ENCODE measurements around the gene OTOG. TPM values are rescaled to one million over a fixed set of nuclear protein-coding genes. Genes with fewer than 3 reads are reported as not detected.

Gene OTOG
- total and polyA plus RNA-seq, 12 donors = not detected

- Histone ChIP-seq H3K36me3 (replicated peaks in 1 of 2) (no peaks in the 10 kb centered on the region), H3K27me3 (no peaks in the 10 kb centered on the region), H3K9me3 (replicated peaks in 1 of 3) (no peaks in the 10 kb centered on the region), H3K4me1 (replicated peaks in 1 of 2) (no peaks in the 10 kb centered on the region), H3K4me3 (no peak overlapping the region), H3K27ac (no peak overlapping the region)
- TF ChIP-seq POLR2A (IDR thresholded peaks at IDR 0.05) = no peak
- TF ChIP-seq CTCF (IDR thresholded peaks at IDR 0.05) = no peak
- WGBS, 4 donors = 70 to 83% (median 79%) methylated on average over 1 to 19 of the region's 19 CpGs
- no peak for DNase-seq
- intact Hi-C loops (cut with DNase I) = no loop called here
Observed at GRCh38 chr11:17640493-17641164, 93.6 kb downstream of the OTOG start.

- Histone ChIP-seq H3K27me3 (no peaks in the 10 kb centered on the region), H3K27ac (no peak overlapping the region), H3K9me3 (replicated peaks in 1 of 3) (no peaks in the 10 kb centered on the region), H3K4me3 (no peak overlapping the region), H3K36me3 (replicated peaks in 1 of 2) (no peaks in the 10 kb centered on the region), H3K4me1 (replicated peaks in 1 of 2) (no peaks in the 10 kb centered on the region)
- TF ChIP-seq CTCF (IDR thresholded peaks at IDR 0.05) (no peak), POLR2A (IDR thresholded peaks at IDR 0.05) (no peak)
- WGBS, 4 donors = 89 to 94% (median 91%) methylated on average over 7 to 17 of the region's 17 CpGs
- no peak for DNase-seq
- intact Hi-C loops (cut with DNase I) = no loop called here
Observed at GRCh38 chr11:17641792-17642350, 94.8 kb downstream of the OTOG start.

- WGBS, 4 donors = 75 to 93% (median 87%) methylated on average over 3 to 4 of the region's 4 CpGs
- Histone ChIP-seq H3K4me1 (replicated peaks in 1 of 2) (no peaks in the 10 kb centered on the region), H3K36me3 (replicated peaks in 1 of 2) (no peaks in the 10 kb centered on the region), H3K4me3 (no peak overlapping the region), H3K27me3 (no peaks in the 10 kb centered on the region), H3K27ac (no peak overlapping the region), H3K9me3 (replicated peaks in 1 of 3) (no peaks in the 10 kb centered on the region)
- no peak for DNase-seq
- intact Hi-C loops (cut with DNase I) = no loop called here
- TF ChIP-seq CTCF (IDR thresholded peaks at IDR 0.05) (no peak), POLR2A (IDR thresholded peaks at IDR 0.05) (no peak)
Observed at GRCh38 chr11:17642370-17642769, 95.3 kb downstream of the OTOG start.

GRCh38 chr11:17642980-17643379, 95.9 kb downstream of the OTOG start:
- intact Hi-C loops (cut with DNase I) = no loop called here
- Histone ChIP-seq H3K27ac (no peak overlapping the region), H3K9me3 (replicated peaks in 1 of 3) (no peaks in the 10 kb centered on the region), H3K4me3 (no peak overlapping the region), H3K27me3 (no peaks in the 10 kb centered on the region), H3K4me1 (replicated peaks in 1 of 2) (no peaks in the 10 kb centered on the region), H3K36me3 (replicated peaks in 1 of 2) (no peaks in the 10 kb centered on the region)
- TF ChIP-seq CTCF (IDR thresholded peaks at IDR 0.05) (no peak), POLR2A (IDR thresholded peaks at IDR 0.05) (no peak)
- WGBS, 4 donors = 82 to 92% (median 85%) methylated on average over 2 to 6 of the region's 6 CpGs
- DNase-seq = no peak
